Thyroid gland (tissue), 4 donors: Measurements from ENCODE around the gene GSTP1. TPM values are rescaled to one million over a fixed set of nuclear protein-coding genes. Genes with fewer than 3 reads are reported as not detected.

Experiments used
- DNase-seq, 2 donors: peaks; one replicate each; pipeline ENCODE4 v3.0.0-alpha.2; 2019
- H3K27ac ChIP-seq, 3 donors: fragments of 200-600 bp; sonication (generic); 1 replicate in 2 of 3; 2 replicates in 1 of 3; pipeline ENCODE4 v1.5.1; 2016 to 2019; ENCODE audit warnings: mild to moderate bottlenecking in 1 of 3, moderate library complexity in 1 of 3
- H3K27me3 ChIP-seq: fragments of 200-600 bp; sonication (generic); one replicate; pipeline ENCODE4 v1.5.1; 2019
- H3K36me3 ChIP-seq, 2 donors: fragments of 200-600 bp; sonication (generic); one replicate each; pipeline ENCODE4 v1.5.1; 2016 to 2019
- H3K4me1 ChIP-seq, 2 donors: fragments of 200-600 bp; sonication (generic); one replicate each; pipeline ENCODE4 v1.5.1; 2017 to 2019
- H3K4me3 ChIP-seq, 3 donors: fragments of 200-600 bp; sonication (generic); replicated peaks in 1 of 3; 1 replicate in 2 of 3; 2 replicates in 1 of 3; pipeline ENCODE4 v1.5.1; 2016; ENCODE audit warnings: mild to moderate bottlenecking in 1 of 3
- H3K9me3 ChIP-seq: fragments of 200-600 bp; sonication (generic); one replicate; pipeline ENCODE4 v1.5.1; 2017
- CTCF ChIP-seq, 6 experiments: fragments of 200-600 bp in 3 of 6; fragments of 450-650 bp in 3 of 6; sonication (generic) in 3 of 6; IDR thresholded peaks; one replicate each; pipeline ENCODE4 v1.5.1; 2016 to 2019; ENCODE audit warnings: antibody characterized with exemption in 6 of 6, mild to moderate bottlenecking in 2 of 6, inconsistent platforms in 1 of 6, moderate library complexity in 1 of 6
- POLR2A ChIP-seq, 2 donors: fragments of 450-650 bp; IDR thresholded peaks; one replicate each; pipeline ENCODE4 v1.6.1; 2017; ENCODE audit warnings: antibody characterized with exemption in 2 of 2, mild to moderate bottlenecking in 2 of 2, moderate library complexity in 1 of 2
- WGBS, 2 donors: methylation state at CpG; one replicate each; pipeline ENCODE4 v1.1.5; 2017; 5-methylcytosine and 5-hydroxymethylcytosine counted together
- intact Hi-C: fragments of 100-400 bp; cut with DNase I; formaldehyde crosslinking; loops from one replicate; pipeline ENCODE4 v1.15.1; 2023
- total RNA-seq, 4 donors: library from RNA; depleted of rRNA; stranded (reverse); fragments of >200 nt; gene quantifications; one replicate each; pipeline ENCODE4 v1.2.3, GENCODE V29; 2016

GSTP1 gene
- total RNA-seq, 4 donors from 2014 or later = 877 to 4,013 (median 1,716) TPM

- DNase-seq = no peak
- H3K4me3 ChIP-seq = no peak overlapping the region
- peak overlapping the region; percentile 54 to 88 (median 79) for H3K27ac ChIP-seq
- no peaks in the 10 kb centered on the region for H3K9me3 ChIP-seq
- no peaks in the 10 kb centered on the region for H3K27me3 ChIP-seq
- H3K4me1 ChIP-seq = peaks cover 20 to 39% of the 10 kb centered on the region in 2 donors
- TF ChIP-seq POLR2A (IDR thresholded peaks at IDR 0.05) (no peak), CTCF (IDR thresholded peaks at IDR 0.05) (no peak)
- WGBS, 2 donors = 92 to 94% methylated on average over 14 to 15 of the region's 17 CpGs
- peaks cover 21 to 30% of the 10 kb centered on the region in 2 donors for H3K36me3 ChIP-seq
- intact Hi-C loops = no loop called here
Measured at GRCh38 chr11:67613313-67613959, 29.8 kb downstream of the GSTP1 start.

- Histone ChIP-seq H3K36me3 (peaks cover 21 to 30% of the 10 kb centered on the region in 2 donors), H3K9me3 (no peaks in the 10 kb centered on the region), H3K4me1 (peaks cover 20 to 39% of the 10 kb centered on the region in 2 donors), H3K27ac (peak overlapping the region; percentile 54 to 88 (median 79)), H3K27me3 (no peaks in the 10 kb centered on the region), H3K4me3 (no peak overlapping the region)
- intact Hi-C loops = no loop called here
- TF ChIP-seq CTCF (IDR thresholded peaks at IDR 0.05) (peak; percentile 10 to 57 (median 36)), POLR2A (IDR thresholded peaks at IDR 0.05) (peak in 1 of 2 donors; percentile 54)
- WGBS, 2 donors = 23 to 26% methylated on average over 14 to 15 of the region's 23 CpGs
- peak; percentile 80 to 82 for DNase-seq
Measured at GRCh38 chr11:67613960-67614715, 30.5 kb downstream of the GSTP1 start.

GRCh38 chr11:67614730-67615714, 31.4 kb downstream of the GSTP1 start:
- peaks cover 21 to 24% of the 10 kb centered on the region in 2 donors for H3K36me3 ChIP-seq
- intact Hi-C loops = no loop called here
- no peaks in the 10 kb centered on the region for H3K27me3 ChIP-seq
- H3K27ac ChIP-seq = peak overlapping the region; percentile 55 to 88 (median 79)
- peaks cover 20 to 39% of the 10 kb centered on the region in 2 donors for H3K4me1 ChIP-seq
- no peaks in the 10 kb centered on the region for H3K9me3 ChIP-seq
- TF ChIP-seq CTCF (IDR thresholded peaks at IDR 0.05) (peak in 4 of 6 experiments; percentile 32 to 49 (median 39)), POLR2A (IDR thresholded peaks at IDR 0.05) (no peak)
- WGBS, 2 donors = 78 to 88% methylated on average over 7 to 11 of the region's 18 CpGs
- peak; percentile 35 to 61 for DNase-seq
- no peak overlapping the region for H3K4me3 ChIP-seq

GRCh38 chr11:67615728-67616430, 32.3 kb downstream of the GSTP1 start:
- DNase-seq = peak; percentile 20 to 24
- no peak overlapping the region for H3K4me3 ChIP-seq
- intact Hi-C loops = no loop called here
- peaks cover 14 to 16% of the 10 kb centered on the region in 2 donors for H3K36me3 ChIP-seq
- H3K4me1 ChIP-seq = peaks cover 20 to 39% of the 10 kb centered on the region in 2 donors
- H3K27me3 ChIP-seq = no peaks in the 10 kb centered on the region
- peak overlapping the region; percentile 47 to 68 (median 55) for H3K27ac ChIP-seq
- TF ChIP-seq POLR2A (IDR thresholded peaks at IDR 0.05) (no peak), CTCF (IDR thresholded peaks at IDR 0.05) (no peak)
- H3K9me3 ChIP-seq = no peaks in the 10 kb centered on the region
- WGBS, 2 donors = 21 to 33% methylated on average over 17 to 31 of the region's 34 CpGs
